Medulla oblongata (tissue), 1 donor: ENCODE results near the gene KCTD19.

ENCODE experiments used
- DNase-seq: peaks from one replicate; pipeline ENCODE4 v3.0.0-alpha.2; 2015; ENCODE audit errors: extremely low spot score

KCTD19 gene

DNA sequence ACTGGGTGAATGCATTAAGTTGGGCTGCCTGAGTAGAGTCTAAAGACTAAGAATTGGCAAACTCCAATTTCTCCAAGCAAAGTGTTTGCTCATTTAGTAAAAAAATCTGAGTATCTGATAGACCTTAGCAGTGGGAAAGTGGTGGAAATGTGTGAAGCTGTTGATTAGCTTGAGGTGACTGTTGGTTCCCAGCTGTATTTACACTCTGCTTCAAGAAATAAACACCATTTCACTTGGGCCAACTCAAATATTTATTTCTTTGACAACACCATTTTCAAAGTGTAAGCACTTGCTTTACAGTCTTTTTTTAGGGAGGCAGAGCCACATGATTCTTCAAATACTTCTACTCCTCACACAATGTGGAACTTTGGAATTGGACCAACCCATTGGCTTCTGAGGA, 8.7 kb downstream of the KCTD19 start:
- DNase-seq = no peak

- peak; percentile 10 for DNase-seq
Observed at GRCh38 chr16:67312719-67313118, 13.8 kb downstream of the KCTD19 start.

- DNase-seq = no peak
Observed at GRCh38 chr16:67311607-67312488, 14.7 kb downstream of the KCTD19 start.

GRCh38 chr16:67310561-67310960, 16.0 kb downstream of the KCTD19 start:
- DNase-seq = no peak

GRCh38 chr16:67305216-67306071, 21.1 kb downstream of the KCTD19 start:
- DNase-seq = no peak

- DNase-seq = no peak
Observed at GRCh38 chr16:67304020-67304419, 22.5 kb downstream of the KCTD19 start.

DNA sequence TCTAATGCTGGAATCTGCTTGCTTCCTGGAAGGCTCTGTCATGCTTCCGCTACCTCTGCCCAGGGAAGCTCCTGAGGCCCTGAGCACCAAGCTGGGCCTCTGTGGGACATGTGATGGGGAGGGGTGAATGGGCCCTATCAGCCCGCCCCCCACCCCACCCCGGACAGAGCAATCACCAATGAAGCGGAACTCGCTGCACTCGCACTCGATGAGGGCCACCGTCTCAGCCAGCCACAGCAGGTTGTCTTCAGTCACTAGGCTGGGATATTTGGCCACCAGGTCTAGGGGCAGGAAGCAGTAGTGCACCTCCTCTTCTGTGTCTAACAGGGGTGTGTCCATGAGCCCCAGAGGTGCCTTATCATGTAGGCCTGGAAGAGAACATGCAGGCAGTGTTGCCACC, 23.6 kb downstream of the KCTD19 start:
- DNase-seq = no peak

GRCh38 chr16:67302076-67302475, 24.5 kb downstream of the KCTD19 start:
- DNase-seq = no peak

GRCh38 chr16:67301080-67301782, 25.3 kb downstream of the KCTD19 start:
- DNase-seq = peak; percentile 16

DNA sequence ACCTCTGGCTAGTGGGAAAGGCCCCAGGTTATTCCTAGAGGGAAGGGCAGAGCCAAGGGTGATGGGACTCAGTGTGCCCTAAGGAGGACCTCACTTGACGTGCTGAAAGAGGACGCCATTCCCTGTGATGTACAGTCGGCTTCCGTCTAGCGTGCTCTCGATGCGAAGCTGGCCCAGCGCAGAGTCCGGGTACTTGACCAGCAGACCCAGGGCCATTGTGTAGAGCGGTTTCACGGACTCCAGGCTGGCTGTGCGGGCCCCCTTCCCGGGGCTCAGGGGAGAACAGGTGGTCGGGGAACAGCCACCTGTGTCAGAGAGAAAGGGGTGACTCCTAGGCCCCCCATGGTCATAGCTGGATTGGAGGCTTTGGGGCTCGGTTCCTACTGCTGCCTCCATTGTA, 27.3 kb downstream of the KCTD19 start:
- DNase-seq = no peak

DNA sequence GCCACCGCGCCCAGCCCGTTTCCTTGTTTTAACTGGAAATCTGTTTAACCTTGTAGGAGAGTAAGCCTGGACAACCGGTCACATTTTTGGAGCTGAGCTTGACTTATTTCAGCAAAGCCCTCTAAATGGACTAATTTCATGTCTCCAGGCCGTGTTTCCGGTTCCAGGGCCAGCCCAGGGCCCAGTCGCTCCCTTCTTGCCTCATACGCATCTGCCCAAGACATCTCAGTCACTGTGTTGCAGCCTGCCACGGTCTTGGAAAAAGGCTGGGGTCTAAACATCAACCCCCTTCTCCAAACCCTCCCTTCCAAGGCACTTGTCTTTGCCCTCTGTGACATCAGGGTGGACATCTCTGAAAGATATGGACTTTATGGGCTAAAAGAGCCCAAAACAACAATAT, 28.3 kb downstream of the KCTD19 start:
- no peak for DNase-seq

DNA sequence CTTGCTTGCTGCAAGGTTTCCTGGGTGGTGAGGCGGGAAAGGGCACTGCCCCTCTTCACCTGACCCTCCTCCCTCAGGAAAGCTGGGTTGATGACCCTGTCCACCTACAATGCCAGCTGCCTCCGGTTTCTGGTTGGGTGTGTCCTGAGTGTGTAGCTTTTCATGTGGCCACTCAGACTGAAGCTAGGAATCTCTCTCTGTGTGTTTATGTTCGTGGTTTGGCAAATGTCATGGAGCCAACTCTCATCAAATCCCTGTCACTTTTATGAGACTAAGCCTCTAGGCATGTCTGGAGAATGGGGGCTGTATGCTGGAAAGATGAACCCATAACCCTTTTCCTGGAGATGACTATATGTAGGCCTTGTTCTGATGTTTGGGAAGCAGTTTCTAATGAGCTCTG, 30.1 kb downstream of the KCTD19 start:
- no peak for DNase-seq

GRCh38 chr16:67294938-67295361, 31.6 kb downstream of the KCTD19 start:
- no peak for DNase-seq

DNA sequence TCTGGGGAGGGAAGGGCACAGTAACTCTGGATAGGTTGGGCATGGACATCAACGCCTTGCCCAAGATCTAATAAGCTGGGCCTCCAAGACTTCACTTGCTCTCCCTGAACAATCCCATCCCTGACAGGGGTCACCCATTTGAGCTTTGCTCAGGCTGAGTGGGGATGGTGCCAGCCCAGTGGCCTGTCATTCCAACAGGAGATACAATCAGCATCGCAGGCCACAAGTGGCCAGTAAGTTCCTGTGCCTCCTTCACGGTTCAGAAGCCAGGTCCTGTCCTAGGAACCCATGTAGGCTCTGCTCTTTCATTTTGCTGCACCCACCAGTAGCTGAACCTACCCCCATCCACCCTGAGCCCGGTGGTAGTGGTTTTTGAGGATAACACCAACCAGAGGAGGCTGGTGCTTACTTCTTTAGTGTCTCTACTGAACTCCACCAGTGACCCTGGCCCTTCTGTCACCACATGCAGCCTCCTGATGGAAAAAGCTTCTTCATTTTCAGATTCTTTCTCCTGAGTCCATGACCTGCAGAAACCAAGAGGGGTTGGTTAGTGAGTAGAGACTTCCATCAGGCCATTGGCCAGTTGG, 32.3 kb downstream of the KCTD19 start:
- no peak for DNase-seq

DNA sequence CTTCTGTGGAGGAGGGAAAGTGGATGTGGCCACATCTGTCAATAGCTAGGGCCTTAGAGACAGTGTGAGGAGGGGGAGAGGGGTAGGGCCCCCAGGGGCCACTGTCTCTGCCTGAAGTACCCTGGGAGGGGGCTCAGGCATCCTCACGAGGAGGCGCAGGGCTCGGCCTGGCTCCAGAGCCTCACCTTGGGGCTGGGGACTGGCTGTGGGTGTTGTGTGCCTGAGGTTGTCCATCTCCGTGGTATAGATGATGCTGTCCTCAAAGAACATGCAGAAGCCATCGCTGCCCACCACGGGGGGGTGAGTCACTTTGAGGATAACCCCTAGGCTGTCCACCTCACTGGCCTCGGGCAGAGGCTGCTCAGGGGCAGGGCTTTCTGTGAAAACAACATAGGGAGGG, 35.1 kb downstream of the KCTD19 start:
- DNase-seq = no peak

DNA sequence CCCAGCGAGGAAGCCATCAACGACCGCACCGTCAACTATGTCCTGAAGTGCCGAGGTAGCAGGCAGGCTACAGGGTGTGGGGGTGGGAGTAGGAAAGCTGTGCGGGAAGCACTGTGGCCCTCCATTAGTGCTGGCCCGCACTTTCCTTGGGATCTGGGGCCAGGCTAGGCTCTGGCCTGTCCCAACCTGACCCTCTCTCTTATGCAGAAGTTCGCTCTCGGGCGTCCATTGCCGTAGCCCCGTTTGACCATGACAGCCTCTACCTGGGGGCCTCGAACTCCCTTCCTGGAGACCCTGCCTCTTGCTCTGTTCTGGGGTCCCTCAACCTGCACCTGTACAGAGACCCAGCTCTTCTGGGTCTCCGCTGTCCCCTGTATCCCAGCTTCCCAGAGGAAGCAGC, 38.6 kb downstream of the KCTD19 start:
- DNase-seq = no peak

- no peak for DNase-seq
Observed at GRCh38 chr16:67286441-67287235, 39.9 kb downstream of the KCTD19 start.

- DNase-seq = peak; percentile 14
Observed at GRCh38 chr16:67284699-67285646, 41.6 kb downstream of the KCTD19 start.

DNA sequence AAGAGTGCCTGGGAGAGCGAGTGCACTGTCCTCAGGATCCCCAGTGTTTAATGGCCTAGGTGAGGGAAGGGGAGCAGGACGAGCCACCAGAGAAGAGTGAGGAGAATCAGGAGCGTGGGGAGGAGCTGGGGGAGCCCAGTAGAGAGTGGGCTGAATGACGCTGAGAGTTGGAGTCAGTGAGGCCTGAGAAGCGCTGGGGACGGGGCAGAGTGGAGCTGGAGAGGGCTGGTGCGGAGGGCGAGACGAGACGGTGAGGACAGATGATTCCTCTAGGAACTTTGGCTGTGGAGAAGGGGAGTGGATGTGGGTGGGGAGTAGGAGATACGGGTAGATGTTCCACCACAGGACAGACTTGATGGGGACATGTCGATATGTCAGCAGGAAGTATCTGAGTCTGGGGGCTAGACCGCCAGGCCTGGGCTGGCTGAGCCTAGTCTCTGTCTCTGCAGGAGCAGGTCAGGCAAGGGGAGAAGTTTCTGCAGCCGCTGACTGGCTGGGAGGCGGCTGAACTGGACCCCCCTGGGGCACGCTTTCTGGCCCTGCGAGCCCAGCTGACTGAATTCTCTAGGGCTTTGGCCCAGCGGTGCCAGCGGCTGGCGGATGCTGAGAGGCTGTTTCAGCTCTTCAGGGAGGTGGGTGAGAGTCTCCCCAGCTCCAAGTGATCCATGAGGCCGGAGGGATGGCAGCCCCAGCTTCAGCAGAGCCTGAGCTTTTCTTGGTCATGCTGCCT, 42.5 kb downstream of the KCTD19 start:
- DNase-seq = no peak
